ENCODE measurements around the gene HAUS1.
"Not testable (repeated sequence)": the region's sequence is repeated elsewhere in the genome, so short reads cannot be mapped to it uniquely, and the experiment has no call there.

HAUS1 gene

DNA sequence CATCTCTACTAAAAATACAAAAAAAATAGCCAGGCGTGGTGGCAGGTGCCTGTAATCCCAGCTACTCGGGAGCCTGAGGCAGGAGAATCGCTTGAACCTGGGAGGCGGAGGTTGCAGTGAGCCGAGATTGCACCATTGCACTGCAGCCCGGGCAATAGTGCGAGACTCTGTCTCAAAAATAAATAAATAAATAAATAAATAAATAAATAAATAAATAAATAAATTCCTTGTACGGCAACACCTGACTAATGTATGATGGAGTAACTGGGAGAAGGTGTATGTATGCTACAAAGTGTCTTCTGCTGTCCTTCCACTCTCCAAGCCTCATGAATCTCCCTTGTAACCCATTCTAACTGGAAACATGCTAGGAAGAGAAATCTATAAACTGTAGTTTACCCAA lies 26.4 kb downstream of the HAUS1 start:
- peaks cover 17% of the 10 kb centered on the region for H3K36me3 ChIP-seq (ENCODE audit: insufficient read depth, low read length)
- not testable (repeated sequence) for H3K27ac ChIP-seq (ENCODE audit: low read depth, low read length); H3K79me2 ChIP-seq (ENCODE audit: control insufficient read depth, insufficient read depth, low read length, unreplicated experiment)

DNA sequence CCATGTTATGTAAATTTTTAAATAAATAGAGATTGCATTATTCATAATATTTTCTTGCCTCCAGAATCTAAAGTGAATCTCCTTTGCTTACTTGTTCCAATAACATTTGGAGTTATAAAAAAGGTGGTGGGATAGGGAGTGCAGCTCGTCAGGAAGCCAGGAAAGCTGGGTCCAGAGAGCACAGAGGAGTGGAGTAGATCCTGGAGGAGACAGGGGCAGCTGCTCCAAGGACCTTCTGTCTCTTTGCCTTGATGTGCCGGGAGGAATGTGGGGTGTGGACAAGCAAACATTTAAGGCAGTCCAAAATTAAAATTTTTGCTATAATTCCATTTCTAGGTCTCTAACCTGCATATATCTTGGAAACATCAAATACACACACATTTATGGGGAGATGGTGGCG lies 29.3 kb downstream of the HAUS1 start:
- Histone ChIP-seq H3K27ac (ENCODE audit: low read depth, low read length) (no peak overlapping the region), H3K4me1 (ENCODE audit: control insufficient read depth, insufficient read depth, low read length, unreplicated experiment) (no peaks in the 10 kb centered on the region), H3K79me2 (ENCODE audit: control insufficient read depth, insufficient read depth, low read length, unreplicated experiment) (no peaks in the 10 kb centered on the region), H3K36me3 (ENCODE audit: insufficient read depth, low read length) (peaks cover 9% of the 10 kb centered on the region), H3K27me3 (ENCODE audit: insufficient read depth, low read length) (no peaks in the 10 kb centered on the region), H2AFZ (ENCODE audit: low read length, unreplicated experiment) (no peak overlapping the region), H3K4me3 (ENCODE audit: low read depth, low read length) (no peak overlapping the region)

More for the DNA sequence above, 26.4 kb downstream of the HAUS1 start:
- H3K27me3 ChIP-seq (ENCODE audit: insufficient read depth, low read length); H3K4me3 ChIP-seq (ENCODE audit: low read depth, low read length); H3K4me1 ChIP-seq (ENCODE audit: control insufficient read depth, insufficient read depth, low read length, unreplicated experiment); H2AFZ ChIP-seq (ENCODE audit: low read length, unreplicated experiment): not testable (repeated sequence)

DNA sequence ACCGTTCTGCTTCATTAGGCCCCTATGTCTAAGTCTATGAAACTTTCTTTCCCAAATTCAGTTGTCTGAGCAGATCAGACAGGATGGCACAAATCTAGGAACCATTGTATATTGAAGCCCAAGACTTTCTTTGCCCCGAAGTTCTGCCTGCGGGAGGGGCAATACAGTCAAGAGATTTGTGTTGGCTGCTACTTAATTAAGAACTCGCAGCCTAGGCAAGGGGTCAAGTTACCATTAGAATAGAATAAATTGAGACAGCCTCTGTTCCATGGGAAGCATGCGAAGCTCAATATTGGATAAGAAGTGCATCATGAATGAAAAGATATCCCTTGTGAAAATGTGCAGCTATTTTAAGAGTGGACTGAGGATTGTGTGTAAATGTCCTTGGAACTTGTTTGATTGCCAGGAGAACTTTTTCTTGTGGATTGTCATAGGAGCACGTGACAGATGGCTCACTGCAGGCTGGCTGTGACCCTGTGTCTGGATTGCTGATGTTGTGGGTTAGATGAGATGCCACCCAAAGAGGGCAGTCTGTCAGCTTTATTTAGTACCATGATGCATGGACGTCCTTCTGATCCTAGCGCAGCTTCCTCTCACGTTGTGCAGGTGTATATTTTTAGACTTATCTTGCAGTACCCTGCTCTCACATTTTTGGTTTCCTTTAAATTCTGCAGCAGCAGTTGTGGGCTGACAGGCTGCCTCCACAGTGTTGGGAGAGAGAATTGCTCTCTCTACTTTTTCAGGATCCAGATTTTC lies 30.9 kb downstream of the HAUS1 start:
- no peak overlapping the region for H3K27ac ChIP-seq (ENCODE audit: low read depth, low read length)
- H3K79me2 ChIP-seq (ENCODE audit: control insufficient read depth, insufficient read depth, low read length, unreplicated experiment), result no peaks in the 10 kb centered on the region
- no peak overlapping the region for H2AFZ ChIP-seq (ENCODE audit: low read length, unreplicated experiment)
- no peaks in the 10 kb centered on the region for H3K36me3 ChIP-seq (ENCODE audit: insufficient read depth, low read length)
- H3K4me1 ChIP-seq (ENCODE audit: control insufficient read depth, insufficient read depth, low read length, unreplicated experiment), result no peaks in the 10 kb centered on the region
- H3K27me3 ChIP-seq (ENCODE audit: insufficient read depth, low read length), result no peaks in the 10 kb centered on the region
- no peak overlapping the region for H3K4me3 ChIP-seq (ENCODE audit: low read depth, low read length)

DNA sequence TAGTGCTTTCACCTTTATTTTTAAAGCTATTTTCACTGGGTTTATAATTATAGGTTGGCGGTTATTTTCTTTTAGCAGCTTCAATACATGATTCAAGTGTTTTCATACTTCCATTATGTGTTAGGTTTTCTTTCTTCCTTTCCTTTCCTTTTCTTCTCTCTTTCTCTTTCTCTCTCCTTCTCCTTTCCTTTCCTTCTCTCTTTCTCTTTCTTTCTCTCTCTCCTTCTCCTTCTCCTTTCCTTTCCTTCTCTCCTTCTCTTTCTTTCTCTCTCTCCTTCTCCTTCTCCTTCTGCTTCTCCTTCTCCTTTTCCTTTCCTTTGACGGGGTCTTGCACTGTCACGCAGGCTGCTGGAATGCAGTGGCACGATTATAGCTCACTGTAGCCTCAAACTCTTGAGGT lies 36.0 kb downstream of the HAUS1 start:
- no peak overlapping the region for H2AFZ ChIP-seq (ENCODE audit: low read length, unreplicated experiment)
- no peaks in the 10 kb centered on the region for H3K79me2 ChIP-seq (ENCODE audit: control insufficient read depth, insufficient read depth, low read length, unreplicated experiment)
- H3K27me3 ChIP-seq (ENCODE audit: insufficient read depth, low read length), result no peaks in the 10 kb centered on the region
- no peak overlapping the region for H3K4me3 ChIP-seq (ENCODE audit: low read depth, low read length)
- no peak overlapping the region for H3K27ac ChIP-seq (ENCODE audit: low read depth, low read length)
- H3K4me1 ChIP-seq (ENCODE audit: control insufficient read depth, insufficient read depth, low read length, unreplicated experiment), result no peaks in the 10 kb centered on the region
- no peaks in the 10 kb centered on the region for H3K36me3 ChIP-seq (ENCODE audit: insufficient read depth, low read length)

DNA sequence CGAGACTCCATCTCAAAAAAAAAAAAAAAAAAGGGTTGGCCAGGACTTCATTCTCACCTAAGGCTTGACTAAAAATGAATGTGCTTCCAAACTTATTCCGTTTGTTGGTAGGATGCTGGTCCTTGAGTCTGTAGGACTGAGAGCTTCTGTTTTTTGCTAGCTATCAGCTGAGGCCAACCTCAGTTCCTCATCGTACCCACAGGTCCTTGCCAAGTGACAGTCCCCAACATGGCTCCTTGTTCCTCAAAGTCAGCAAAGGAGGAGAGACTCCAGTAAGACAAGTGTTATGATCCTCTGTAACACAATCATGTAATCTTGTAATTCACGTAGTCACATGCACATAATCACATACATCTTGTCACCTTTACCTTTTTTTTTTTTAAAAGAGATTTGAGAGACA lies 37.0 kb downstream of the HAUS1 start:
- H2AFZ ChIP-seq (ENCODE audit: low read length, unreplicated experiment), result no peak overlapping the region
- H3K27ac ChIP-seq (ENCODE audit: low read depth, low read length), result no peak overlapping the region
- H3K4me1 ChIP-seq (ENCODE audit: control insufficient read depth, insufficient read depth, low read length, unreplicated experiment), result no peaks in the 10 kb centered on the region
- H3K36me3 ChIP-seq (ENCODE audit: insufficient read depth, low read length), result no peaks in the 10 kb centered on the region
- no peak overlapping the region for H3K4me3 ChIP-seq (ENCODE audit: low read depth, low read length)
- no peaks in the 10 kb centered on the region for H3K79me2 ChIP-seq (ENCODE audit: control insufficient read depth, insufficient read depth, low read length, unreplicated experiment)
- no peaks in the 10 kb centered on the region for H3K27me3 ChIP-seq (ENCODE audit: insufficient read depth, low read length)

DNA sequence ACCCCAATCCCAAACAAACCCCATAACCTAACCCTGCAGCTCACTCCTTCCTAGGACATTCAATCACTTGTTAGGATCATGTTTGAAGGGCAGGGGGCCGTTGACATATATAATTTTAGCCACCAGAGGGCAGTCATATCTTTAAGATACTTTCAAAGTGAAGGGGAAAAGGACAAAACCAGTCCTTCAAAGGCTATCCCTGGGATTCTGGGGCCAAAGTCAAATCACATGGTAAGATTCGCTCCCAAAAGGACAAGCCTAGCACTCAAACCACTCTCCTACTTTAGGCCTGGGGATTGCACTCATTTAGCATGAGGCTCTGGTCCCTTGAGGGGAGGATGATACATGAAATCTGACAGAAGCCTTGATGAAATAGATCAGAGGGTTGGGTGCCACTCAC lies 44.6 kb downstream of the HAUS1 start:
- H3K4me3 ChIP-seq (ENCODE audit: low read depth, low read length), result no peak overlapping the region
- no peaks in the 10 kb centered on the region for H3K36me3 ChIP-seq (ENCODE audit: insufficient read depth, low read length)
- no peak overlapping the region for H2AFZ ChIP-seq (ENCODE audit: low read length, unreplicated experiment)
- no peak overlapping the region for H3K27ac ChIP-seq (ENCODE audit: low read depth, low read length)
- no peaks in the 10 kb centered on the region for H3K27me3 ChIP-seq (ENCODE audit: insufficient read depth, low read length)
- no peaks in the 10 kb centered on the region for H3K79me2 ChIP-seq (ENCODE audit: control insufficient read depth, insufficient read depth, low read length, unreplicated experiment)
- H3K4me1 ChIP-seq (ENCODE audit: control insufficient read depth, insufficient read depth, low read length, unreplicated experiment), result peaks cover 24% of the 10 kb centered on the region

DNA sequence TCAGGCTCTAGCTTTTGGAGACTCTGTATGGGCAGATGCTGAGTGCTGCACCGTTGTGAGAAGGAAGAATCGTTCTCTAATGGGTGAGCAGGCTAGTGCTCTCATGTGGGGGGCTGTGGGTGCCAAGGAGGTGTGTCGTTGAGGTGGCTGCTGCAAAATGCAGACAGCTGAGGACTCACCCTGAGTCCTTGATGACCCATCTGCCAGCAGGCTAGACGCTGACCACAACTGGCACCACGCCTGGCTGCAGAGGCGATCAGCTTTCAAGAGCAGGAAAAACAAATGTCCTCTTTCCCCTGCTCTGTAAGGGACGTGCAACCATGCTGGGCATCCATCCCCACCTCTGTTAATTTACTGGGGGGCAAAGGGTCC lies 48.2 kb downstream of the HAUS1 start:
- Histone ChIP-seq H3K27ac (ENCODE audit: low read depth, low read length) (no peak overlapping the region), H3K4me3 (ENCODE audit: low read depth, low read length) (peak overlapping the region; percentile 49), H2AFZ (ENCODE audit: low read length, unreplicated experiment) (no peak overlapping the region), H3K4me1 (ENCODE audit: control insufficient read depth, insufficient read depth, low read length, unreplicated experiment) (peaks cover 35% of the 10 kb centered on the region), H3K27me3 (ENCODE audit: insufficient read depth, low read length) (no peaks in the 10 kb centered on the region), H3K79me2 (ENCODE audit: control insufficient read depth, insufficient read depth, low read length, unreplicated experiment) (no peaks in the 10 kb centered on the region), H3K36me3 (ENCODE audit: insufficient read depth, low read length) (no peaks in the 10 kb centered on the region)

DNA sequence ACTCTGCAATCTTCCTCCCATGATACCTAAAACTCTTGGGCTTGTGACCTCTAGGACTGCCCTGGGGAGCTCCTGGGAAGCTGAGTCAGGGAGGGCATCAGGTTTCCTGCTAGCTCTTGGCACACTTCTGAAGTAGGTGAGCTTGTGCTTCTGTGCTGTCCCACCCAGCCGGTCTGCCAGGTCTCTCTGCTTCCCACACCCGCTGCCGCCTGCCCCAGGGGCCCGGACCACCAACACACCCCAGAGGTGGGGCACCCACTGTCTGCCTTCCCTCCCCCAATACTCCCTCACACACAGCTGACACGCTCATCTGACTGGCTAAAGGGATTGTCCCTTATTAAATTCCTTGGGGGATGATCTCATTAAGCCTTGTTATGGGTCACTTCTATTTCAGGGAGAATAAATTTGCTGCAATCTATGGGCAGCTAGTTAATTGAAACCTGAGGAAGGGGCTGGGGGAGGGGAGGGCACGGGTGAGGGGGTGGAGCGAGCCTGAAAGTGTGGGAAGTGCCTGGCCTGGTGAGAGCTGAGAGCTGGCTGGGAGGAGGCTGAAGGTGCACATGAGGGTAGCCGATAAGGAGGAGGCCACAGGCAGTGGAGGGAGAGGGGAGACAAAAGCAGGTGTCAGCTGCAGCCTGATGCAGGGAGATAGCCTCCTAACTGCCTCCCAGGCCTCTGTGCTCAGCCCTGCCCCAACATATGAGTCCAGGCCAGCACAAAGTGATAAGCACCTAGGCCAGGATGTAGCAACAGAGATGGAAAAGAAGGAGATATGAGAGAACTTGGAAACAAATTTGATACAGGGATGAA lies 48.8 kb downstream of the HAUS1 start:
- peaks cover 35% of the 10 kb centered on the region for H3K4me1 ChIP-seq (ENCODE audit: control insufficient read depth, insufficient read depth, low read length, unreplicated experiment)
- H3K79me2 ChIP-seq (ENCODE audit: control insufficient read depth, insufficient read depth, low read length, unreplicated experiment), result no peaks in the 10 kb centered on the region
- no peak overlapping the region for H2AFZ ChIP-seq (ENCODE audit: low read length, unreplicated experiment)
- no peaks in the 10 kb centered on the region for H3K27me3 ChIP-seq (ENCODE audit: insufficient read depth, low read length)
- H3K27ac ChIP-seq (ENCODE audit: low read depth, low read length), result no peak overlapping the region
- H3K36me3 ChIP-seq (ENCODE audit: insufficient read depth, low read length), result no peaks in the 10 kb centered on the region
- H3K4me3 ChIP-seq (ENCODE audit: low read depth, low read length), result peak overlapping the region; percentile 49

DNA sequence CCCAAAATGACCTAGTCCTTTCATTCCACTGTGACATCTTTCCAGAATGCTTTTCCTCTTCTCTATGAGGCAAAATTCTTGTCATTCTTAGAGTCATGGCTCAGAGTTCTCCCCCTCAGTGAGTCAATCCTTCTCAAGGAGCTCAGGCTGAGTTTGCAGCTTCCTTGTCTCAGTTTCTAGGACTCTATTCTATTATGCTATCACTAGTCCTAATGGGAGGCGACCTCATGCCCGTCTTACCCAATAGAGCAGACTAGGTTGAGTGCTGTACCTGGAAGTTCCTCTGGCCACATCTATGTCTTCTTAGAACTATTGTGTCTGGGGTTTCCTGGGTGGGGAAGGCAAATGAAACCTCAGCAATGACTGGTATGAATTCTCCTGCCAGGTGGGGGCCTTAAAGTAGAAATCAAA lies 51.5 kb downstream of the HAUS1 start:
- H3K79me2 ChIP-seq (ENCODE audit: control insufficient read depth, insufficient read depth, low read length, unreplicated experiment), result no peaks in the 10 kb centered on the region
- H3K27ac ChIP-seq (ENCODE audit: low read depth, low read length), result peak overlapping the region; percentile 57
- no peak overlapping the region for H2AFZ ChIP-seq (ENCODE audit: low read length, unreplicated experiment)
- no peaks in the 10 kb centered on the region for H3K36me3 ChIP-seq (ENCODE audit: insufficient read depth, low read length)
- H3K27me3 ChIP-seq (ENCODE audit: insufficient read depth, low read length), result no peaks in the 10 kb centered on the region
- peaks cover 38% of the 10 kb centered on the region for H3K4me1 ChIP-seq (ENCODE audit: control insufficient read depth, insufficient read depth, low read length, unreplicated experiment)
- H3K4me3 ChIP-seq (ENCODE audit: low read depth, low read length), result no peak overlapping the region

DNA sequence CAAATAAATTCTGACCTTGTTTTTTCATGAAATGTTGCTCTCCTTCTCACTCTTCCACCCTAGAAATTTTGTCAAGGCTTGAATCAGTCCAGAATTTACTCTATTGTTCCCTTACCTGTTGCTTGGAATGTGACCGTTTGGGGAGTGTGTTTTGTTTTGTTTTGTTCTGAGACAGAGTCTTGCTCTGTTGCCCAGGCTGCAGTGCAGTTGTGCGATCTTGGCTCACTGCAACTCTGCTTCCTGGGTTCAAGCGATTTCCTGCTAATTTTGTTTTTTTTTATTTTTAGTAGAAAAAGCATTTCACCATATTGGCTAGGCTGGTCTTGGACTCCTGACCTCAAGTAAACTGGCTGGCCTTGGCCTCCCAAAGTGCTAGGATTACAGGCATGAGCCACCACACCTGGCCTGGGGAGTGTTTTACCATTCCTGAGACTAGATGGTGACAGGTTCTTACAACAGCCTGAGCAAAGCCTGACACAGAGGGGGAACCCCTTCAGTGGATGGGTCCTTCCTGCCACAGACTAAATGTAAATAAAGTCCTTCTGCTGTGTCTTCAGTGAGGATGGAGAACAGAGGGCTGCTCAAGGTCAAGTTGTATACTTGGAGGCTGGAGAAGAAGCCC lies 52.0 kb downstream of the HAUS1 start:
- Histone ChIP-seq H3K79me2 (ENCODE audit: control insufficient read depth, insufficient read depth, low read length, unreplicated experiment) (no peaks in the 10 kb centered on the region), H3K27ac (ENCODE audit: low read depth, low read length) (peak overlapping the region; percentile 57), H2AFZ (ENCODE audit: low read length, unreplicated experiment) (no peak overlapping the region)

More for the DNA sequence above, 52.0 kb downstream of the HAUS1 start:
- H3K4me3 ChIP-seq (ENCODE audit: low read depth, low read length), result no peak overlapping the region
- no peaks in the 10 kb centered on the region for H3K36me3 ChIP-seq (ENCODE audit: insufficient read depth, low read length)
- H3K4me1 ChIP-seq (ENCODE audit: control insufficient read depth, insufficient read depth, low read length, unreplicated experiment), result peaks cover 38% of the 10 kb centered on the region
- H3K27me3 ChIP-seq (ENCODE audit: insufficient read depth, low read length), result no peaks in the 10 kb centered on the region
